Breast epithelium (tissue), 3 donors: ENCODE data around the gene PIK3R5.

Experiments used
- POLR2A ChIP-seq: fragments of 450-650 bp; IDR thresholded peaks from one replicate; pipeline ENCODE4 v1.6.1; 2016; ENCODE audit warnings: antibody characterized with exemption, mild to moderate bottlenecking, moderate library complexity
- POLR2AphosphoS5 ChIP-seq, 3 donors: sonication (generic); formaldehyde crosslinking; IDR thresholded peaks; one replicate each; pipeline ENCODE4 v1.6.1; 2017; ENCODE audit warnings: antibody characterized with exemption in 3 of 3
- TF ChIP-seq, protein P1 (sequence below), 3 donors: fragments of 450-650 bp; IDR thresholded peaks; one replicate each; pipeline ENCODE4 v1.5.1; 2016 to 2017; ENCODE audit warnings: antibody characterized with exemption in 3 of 3, mild to moderate bottlenecking in 3 of 3, moderate library complexity in 3 of 3

DNA sequence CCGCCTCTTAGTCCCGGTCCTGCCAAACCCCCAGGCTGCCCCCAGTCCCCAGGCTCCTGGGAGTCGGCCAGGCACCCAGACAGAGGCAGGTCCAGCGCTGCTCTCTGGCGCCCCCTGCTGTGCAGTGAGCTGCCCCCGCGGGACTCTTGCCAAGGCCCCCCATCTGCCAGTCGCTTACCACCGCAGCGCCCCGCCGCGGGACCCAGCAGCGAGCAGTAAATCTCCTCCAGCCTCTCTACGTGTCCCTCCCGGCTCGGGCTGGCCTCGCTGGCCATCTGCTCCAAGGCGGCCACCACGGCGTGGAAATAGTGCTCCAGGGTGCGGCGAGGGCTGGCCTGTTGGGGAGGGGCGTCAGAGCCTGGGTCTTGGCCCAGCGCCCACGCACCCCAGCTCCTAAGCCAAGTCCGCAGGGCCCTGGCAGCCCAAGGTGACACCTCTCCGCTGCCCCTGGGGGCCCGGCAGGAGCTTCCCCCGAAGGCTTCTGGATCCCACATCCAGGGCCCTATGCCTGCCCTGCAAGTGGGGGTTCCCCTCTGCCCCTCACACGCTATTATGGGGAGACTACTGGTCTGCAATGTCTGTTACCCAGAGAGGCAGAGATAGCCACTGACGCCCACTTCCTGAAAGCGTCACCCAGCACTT lies 132.7 kb downstream of the PIK3R5 start:
- TF ChIP-seq POLR2A, result no peak
- TF ChIP-seq, protein P1, sequence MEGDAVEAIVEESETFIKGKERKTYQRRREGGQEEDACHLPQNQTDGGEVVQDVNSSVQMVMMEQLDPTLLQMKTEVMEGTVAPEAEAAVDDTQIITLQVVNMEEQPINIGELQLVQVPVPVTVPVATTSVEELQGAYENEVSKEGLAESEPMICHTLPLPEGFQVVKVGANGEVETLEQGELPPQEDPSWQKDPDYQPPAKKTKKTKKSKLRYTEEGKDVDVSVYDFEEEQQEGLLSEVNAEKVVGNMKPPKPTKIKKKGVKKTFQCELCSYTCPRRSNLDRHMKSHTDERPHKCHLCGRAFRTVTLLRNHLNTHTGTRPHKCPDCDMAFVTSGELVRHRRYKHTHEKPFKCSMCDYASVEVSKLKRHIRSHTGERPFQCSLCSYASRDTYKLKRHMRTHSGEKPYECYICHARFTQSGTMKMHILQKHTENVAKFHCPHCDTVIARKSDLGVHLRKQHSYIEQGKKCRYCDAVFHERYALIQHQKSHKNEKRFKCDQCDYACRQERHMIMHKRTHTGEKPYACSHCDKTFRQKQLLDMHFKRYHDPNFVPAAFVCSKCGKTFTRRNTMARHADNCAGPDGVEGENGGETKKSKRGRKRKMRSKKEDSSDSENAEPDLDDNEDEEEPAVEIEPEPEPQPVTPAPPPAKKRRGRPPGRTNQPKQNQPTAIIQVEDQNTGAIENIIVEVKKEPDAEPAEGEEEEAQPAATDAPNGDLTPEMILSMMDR (IDR thresholded peaks at IDR 0.05), result no peak
- TF ChIP-seq POLR2AphosphoS5 (IDR thresholded peaks at IDR 0.05), result no peak
